Adrenal gland (tissue), 12 donors: ENCODE measurements around the gene DEUP1. TPM values are rescaled to one million over a fixed set of nuclear protein-coding genes. Genes with fewer than 3 reads are reported as not detected.
"Not testable (repeated sequence)": the region's sequence is repeated elsewhere in the genome, so short reads cannot be mapped to it uniquely, and the experiment has no call there.

Source experiments
- DNase-seq, 7 donors: peaks; one replicate each; pipeline ENCODE4 v3.0.0-alpha.2; 2019 to 2020
- H3K27ac ChIP-seq, 5 donors: fragments of 200-600 bp; sonication (generic) in 4 of 5; 1 replicate in 3 of 5; 2 replicates in 2 of 5; pipeline versions ENCODE4 v1.5.1 to v1.8.0; 2016 to 2020; ENCODE audit warnings: mild to moderate bottlenecking in 1 of 5
- H3K27me3 ChIP-seq: fragments of 200-600 bp; 2 replicates; pipeline ENCODE4 v1.8.0; 2021
- H3K36me3 ChIP-seq, 2 donors: fragments of 200-600 bp; replicated peaks in 1 of 2; 1 replicate in 1 of 2; 2 replicates in 1 of 2; pipeline versions ENCODE4 v1.5.1 to v1.8.0; 2018 to 2022
- H3K4me1 ChIP-seq, 2 donors: fragments of 200-600 bp; replicated peaks in 1 of 2; 1 replicate in 1 of 2; 2 replicates in 1 of 2; pipeline versions ENCODE4 v1.5.1 to v1.8.0; 2018 to 2021
- H3K4me3 ChIP-seq, 4 donors: fragments of 200-600 bp; sonication (generic) in 3 of 4; one replicate each; pipeline ENCODE4 v1.5.1; 2016 to 2018
- H3K9me3 ChIP-seq, 3 donors: fragments of 200-600 bp; sonication (generic) in 1 of 3; replicated peaks in 1 of 3; 1 replicate in 2 of 3; 2 replicates in 1 of 3; pipeline versions ENCODE4 v1.5.1 to v1.8.0; 2016 to 2021
- CTCF ChIP-seq, 6 experiments: fragments of 450-650 bp in 4 of 6; fragments of 200-600 bp in 2 of 6; sonication (generic) in 1 of 6; IDR thresholded peaks; 1 replicate in 5 of 6; 2 replicates in 1 of 6; pipeline versions ENCODE4 v1.5.1 to v1.8.0; 2016 to 2021; ENCODE audit warnings: antibody characterized with exemption in 6 of 6, mild to moderate bottlenecking in 2 of 6, moderate library complexity in 1 of 6
- POLR2A ChIP-seq, 2 donors: fragments of 450-650 bp; IDR thresholded peaks; one replicate each; pipeline ENCODE4 v1.6.1; 2017; ENCODE audit warnings: antibody characterized with exemption in 2 of 2, mild to moderate bottlenecking in 2 of 2, moderate library complexity in 1 of 2
- WGBS, 4 donors: extraction: QIAGEN DNeasy Blood & Tissue Kit in 2 of 4; methylation state at CpG; one replicate each; pipeline versions ENCODE4 v1.1.5 to v1.1.7; 2013 to 2017; 5-methylcytosine and 5-hydroxymethylcytosine counted together
- intact Hi-C, 2 donors: fragments of 100-400 bp; cut with DNase I; formaldehyde crosslinking; loops; one replicate each; pipeline versions ENCODE4 v1.14.1 to v1.15.0; 2022 to 2023
- polyA plus RNA-seq, 3 donors: library from polyadenylated mRNA; stranded (reverse); fragments of 200-250 nt in 2 of 3; fragments of 350-450 nt in 1 of 3; fragmentation: Illumina TruSeq in 1 of 3; extraction: RNeasy Lipid Tissue Mini Kit (QIAGEN cat#74804) in 1 of 3; gene quantifications; one replicate each; pipeline ENCODE4 v1.2.3, GENCODE V29; 2013 to 2014
- total RNA-seq, 9 donors: library from RNA; depleted of rRNA in 4 of 9; stranded (reverse); fragments of >200 nt in 4 of 9; fragments of 120-200 nt in 1 of 9; fragmentation: NEBNext Ultra II Directional in 1 of 9; extraction: Animal tissue kit (Norgen Biotek cat#: 25700) in 1 of 9; gene quantifications; one replicate each; pipeline versions ENCODE4 v1.1.0 to v1.2.4, GENCODE V29; 2013 to 2023
- donor health status: healthy with polysubstance abuse.
- donor health status: Bipolar disorder and iron deficiency.
- donor health status: DM: yes; HTN: yes; CAD: no.
- donor health status: DM: no; HTN: no; CAD: no.
- donor health status: DM: no; HTN: no; CAD: no.
- donor health status: DM: yes; HTN: yes; CAD: no.

The DEUP1 gene
- total and polyA plus RNA-seq, 12 donors, result 0.24 to 1.1 (median 0.73) TPM; not detected in 2

GRCh38 chr11:93291898-93292297 lies 38.6 kb upstream of the DEUP1 start:
- no peak overlapping the region for H3K4me3 ChIP-seq
- intact Hi-C loops, result no loop called here
- TF ChIP-seq CTCF (IDR thresholded peaks at IDR 0.05), result no peak
- no peaks in the 10 kb centered on the region for H3K36me3 ChIP-seq
- no peak overlapping the region for H3K27ac ChIP-seq
- DNase-seq, result no peak
- no peaks in the 10 kb centered on the region for H3K9me3 ChIP-seq
- 85 to 92% (median 88%) methylated on average over 1 of the region's 1 CpG for WGBS, 4 donors
- H3K27me3 ChIP-seq, result no peaks in the 10 kb centered on the region
- H3K4me1 ChIP-seq, result no peaks in the 10 kb centered on the region

DNA sequence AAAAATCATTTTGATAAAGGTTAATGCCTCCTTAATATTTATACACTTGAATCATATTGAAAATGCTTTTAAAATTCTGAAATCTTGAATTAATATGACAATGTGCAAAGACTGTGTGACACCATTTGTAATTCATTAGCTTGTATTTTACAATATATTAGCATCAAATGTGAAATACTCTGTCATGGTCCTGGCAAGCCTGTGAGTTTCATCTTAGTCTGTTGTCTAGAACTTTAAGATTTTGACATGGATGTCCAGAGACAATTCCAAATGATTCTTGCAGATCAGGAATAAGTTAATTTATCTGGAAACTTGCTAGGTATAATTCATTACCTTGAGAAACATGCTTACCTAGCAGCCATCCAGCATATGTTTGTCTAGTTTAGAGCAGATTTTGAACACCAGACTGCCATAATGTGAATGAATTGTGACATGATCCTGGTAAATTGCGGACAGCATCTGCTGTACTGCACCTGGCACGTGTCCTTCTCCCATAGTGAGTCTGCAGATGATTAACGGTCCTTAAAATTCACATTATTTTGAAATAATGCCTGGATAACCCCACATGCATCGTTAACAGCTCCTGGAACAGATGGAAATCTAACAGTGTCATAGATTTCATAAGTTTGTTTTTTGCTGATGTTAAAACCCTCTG lies 34.5 kb upstream of the DEUP1 start:
- intact Hi-C loops, result no loop called here
- Histone ChIP-seq H3K4me3 (no peak overlapping the region), H3K4me1 (no peaks in the 10 kb centered on the region), H3K27ac (no peak overlapping the region), H3K36me3 (no peaks in the 10 kb centered on the region), H3K9me3 (no peaks in the 10 kb centered on the region), H3K27me3 (no peaks in the 10 kb centered on the region)
- 74 to 80% (median 80%) methylated on average over 4 of the region's 4 CpGs for WGBS, 4 donors
- TF ChIP-seq CTCF (IDR thresholded peaks at IDR 0.05) (no peak), POLR2A (IDR thresholded peaks at IDR 0.05) (no peak)
- no peak for DNase-seq

- no peaks in the 10 kb centered on the region for H3K27me3 ChIP-seq
- no peak overlapping the region for H3K4me3 ChIP-seq
- no peak for TF ChIP-seq POLR2A (IDR thresholded peaks at IDR 0.05)
- TF ChIP-seq CTCF (IDR thresholded peaks at IDR 0.05), result no peak
- H3K27ac ChIP-seq, result no peak overlapping the region
- intact Hi-C loops, result no loop called here
- no peaks in the 10 kb centered on the region for H3K9me3 ChIP-seq
- no peaks in the 10 kb centered on the region for H3K4me1 ChIP-seq
- H3K36me3 ChIP-seq, result no peaks in the 10 kb centered on the region
- WGBS, 4 donors, result 83 to 93% (median 89%) methylated on average over 3 of the region's 3 CpGs; no CpG with 5 or more reads in 1 of the 4 donors
- DNase-seq, result no peak
These were observed 26.9 kb upstream of the DEUP1 start for GRCh38 chr11:93303689-93304088.

GRCh38 chr11:93314399-93314798 lies 16.1 kb upstream of the DEUP1 start:
- 91 to 100% (median 93%) methylated on average over 1 of the region's 1 CpG for WGBS, 4 donors
- H3K4me1 ChIP-seq, intact Hi-C loops, H3K4me3 ChIP-seq, H3K36me3 ChIP-seq, DNase-seq, H3K27ac ChIP-seq, H3K27me3 ChIP-seq, H3K9me3 ChIP-seq: not testable (repeated sequence)

GRCh38 chr11:93319224-93319839 lies 11.2 kb upstream of the DEUP1 start:
- intact Hi-C loops, result no loop called here
- DNase-seq, result no peak
- Histone ChIP-seq H3K4me1 (no peaks in the 10 kb centered on the region), H3K27me3 (no peaks in the 10 kb centered on the region), H3K27ac (no peak overlapping the region), H3K36me3 (no peaks in the 10 kb centered on the region), H3K4me3 (no peak overlapping the region), H3K9me3 (peaks cover 0 to 2% (median 0%) of the 10 kb centered on the region in 3 donors)
- no peak for TF ChIP-seq CTCF (IDR thresholded peaks at IDR 0.05)
- no peak for TF ChIP-seq POLR2A (IDR thresholded peaks at IDR 0.05)
- 46 to 89% (median 68%) methylated on average over 2 of the region's 2 CpGs for WGBS, 4 donors
